Hematopoietic multipotent progenitor cell treated with erythropoietin and hydrocortisone succinate and interleukin-3 and kit ligand, for 15 days (in vitro differentiated cells): ENCODE data around the gene MAT1A.
"Not testable (repeated sequence)": the region's sequence is repeated elsewhere in the genome, so short reads cannot be mapped to it uniquely, and the experiment has no call there.

ENCODE experiments used
- DNase-seq: peaks from one replicate; pipeline ENCODE4 v3.0.0-alpha.2; 2015; ENCODE audit warnings: low spot score

MAT1A gene

GRCh38 chr10:80223031-80223419 is 66.4 kb downstream of the MAT1A start:
- not testable (repeated sequence) for DNase-seq
